GM23248 (cell line): ENCODE measurements around the gene LRPAP1. TPM values are rescaled to one million over a fixed set of nuclear protein-coding genes. Genes with fewer than 3 reads are reported as not detected.

Experiments
- DNase-seq: peaks from one replicate; pipeline ENCODE4 v3.0.0-alpha.2; 2015
- H2AFZ ChIP-seq: fragments of 200-600 bp; sonication (generic); 2 replicates; pipeline ENCODE4 v1.6.1; 2016; ENCODE audit warnings: antibody characterized with exemption
- H3F3A ChIP-seq: fragments of 200-600 bp; sonication (generic); 2 replicates; pipeline ENCODE4 v1.6.1; 2016; ENCODE audit warnings: mild to moderate bottlenecking, antibody characterized with exemption, mixed run types; ENCODE audit not compliant: insufficient read depth
- H3K27ac ChIP-seq: fragments of 200-600 bp; sonication (generic); 2 replicates; pipeline ENCODE4 v1.5.1; 2016; ENCODE audit warnings: mild to moderate bottlenecking
- H3K27me3 ChIP-seq: fragments of 200-600 bp; sonication (generic); replicated peaks from 2 replicates; pipeline ENCODE4 v1.6.1; 2016; ENCODE audit warnings: mild to moderate bottlenecking; ENCODE audit not compliant: insufficient read depth
- H3K36me3 ChIP-seq: fragments of 200-600 bp; sonication (generic); 2 replicates; pipeline ENCODE4 v1.6.1; 2016; ENCODE audit warnings: low read depth, mild to moderate bottlenecking
- H3K4me1 ChIP-seq: fragments of 200-600 bp; sonication (generic); 2 replicates; pipeline ENCODE4 v1.6.1; 2016; ENCODE audit warnings: mild to moderate bottlenecking; ENCODE audit not compliant: insufficient read depth
- H3K4me2 ChIP-seq: fragments of 200-600 bp; sonication (generic); one replicate; pipeline ENCODE4 v1.6.1; 2016; ENCODE audit warnings: mild to moderate bottlenecking; ENCODE audit not compliant: unreplicated experiment
- H3K4me3 ChIP-seq: fragments of 200-600 bp; sonication (generic); 2 replicates; pipeline ENCODE4 v1.5.1; 2016; ENCODE audit warnings: mild to moderate bottlenecking
- H3K79me2 ChIP-seq: fragments of 200-600 bp; sonication (generic); 2 replicates; pipeline ENCODE4 v1.6.1; 2016; ENCODE audit warnings: mild to moderate bottlenecking; ENCODE audit not compliant: insufficient read depth
- H3K9ac ChIP-seq: fragments of 200-600 bp; sonication (generic); 2 replicates; pipeline ENCODE4 v1.6.1; 2016; ENCODE audit warnings: mild to moderate bottlenecking
- H3K9me2 ChIP-seq: fragments of 200-600 bp; sonication (generic); 2 replicates; pipeline ENCODE4 v1.6.1; 2016; ENCODE audit warnings: mixed run types, mild to moderate bottlenecking, moderate library complexity; ENCODE audit not compliant: insufficient read depth
- H3K9me3 ChIP-seq: fragments of 200-600 bp; sonication (generic); one replicate; pipeline ENCODE4 v1.6.1; 2017; ENCODE audit warnings: low read depth
- H4K20me1 ChIP-seq: fragments of 200-600 bp; sonication (generic); 2 replicates; pipeline ENCODE4 v1.6.0; 2016; ENCODE audit not compliant: insufficient read depth
- EZH2 ChIP-seq: fragments of 200-600 bp; sonication (generic); IDR thresholded peaks from 2 replicates; pipeline ENCODE4 v1.6.1; 2018; ENCODE audit warnings: antibody characterized with exemption, mild to moderate bottlenecking; ENCODE audit not compliant: insufficient read depth, poor library complexity, severe bottlenecking
- EZH2phosphoT487 ChIP-seq: fragments of 200-600 bp; sonication (generic); IDR thresholded peaks from 2 replicates; pipeline ENCODE4 v1.6.1; 2018; ENCODE audit warnings: antibody characterized with exemption, moderate library complexity, mild to moderate bottlenecking, low read depth; ENCODE audit not compliant: insufficient read depth
- WGBS, 2 experiments: methylation state at CpG; one replicate each; pipeline ENCODE4 v1.1.6; 2015 to 2017; ENCODE audit warnings: low lambda C conversion rate in 2 of 2, low coverage in 1 of 2; ENCODE audit errors: missing lambda C conversion rate in 2 of 2; 5-methylcytosine and 5-hydroxymethylcytosine counted together
- in situ Hi-C: fragments of 300-500 bp; cut with MboI; formaldehyde crosslinking; loops from 2 replicates; pipeline ENCODE4 v1.15.0; 2020
- polyA plus RNA-seq: library from polyadenylated mRNA; unstranded; fragments of >200 nt; fragmentation: Nextera tagmentation; extraction: Ambion mirVana; gene quantifications from 2 replicates; pipeline ENCODE4 v1.2.1, GENCODE V29; 2016
- total RNA-seq: library from RNA; depleted of rRNA; stranded (reverse); fragments of >200 nt; shearing (Covaris generic); gene quantifications from 2 replicates; pipeline ENCODE4 v1.2.3, GENCODE V29; 2014

The LRPAP1 gene
- total and polyA plus RNA-seq, 2 experiments from 2014 or later = 237 to 338 TPM

GRCh38 chr4:3510481-3510880 lies 21.7 kb downstream of the LRPAP1 start:
- no peak overlapping the region for H2AFZ ChIP-seq
- H3K27ac ChIP-seq = no peak overlapping the region
- no peak overlapping the region for H3K9ac ChIP-seq
- in situ Hi-C loops = no loop called here
- 97% methylated on average over 16 of the region's 16 CpGs for WGBS, 2 experiments
- H3K4me2 ChIP-seq = no peak overlapping the region
- H3F3A ChIP-seq = no peaks in the 10 kb centered on the region
- H3K79me2 ChIP-seq = no peaks in the 10 kb centered on the region
- H3K9me2 ChIP-seq = no peaks in the 10 kb centered on the region
- H3K36me3 ChIP-seq = no peaks in the 10 kb centered on the region; the same call in 1 of the 2 replicates
- no peaks in the 10 kb centered on the region for H3K4me1 ChIP-seq
- H3K27me3 ChIP-seq = no peaks in the 10 kb centered on the region
- no peak overlapping the region for H3K4me3 ChIP-seq
- no peak for DNase-seq
- no peak for TF ChIP-seq EZH2
- no peaks in the 10 kb centered on the region for H3K9me3 ChIP-seq
- H4K20me1 ChIP-seq = no peaks in the 10 kb centered on the region

GRCh38 chr4:3508542-3508941 lies 23.7 kb downstream of the LRPAP1 start:
- H3K9me2 ChIP-seq = no peaks in the 10 kb centered on the region
- no peak overlapping the region for H3K9ac ChIP-seq
- H3K4me1 ChIP-seq = no peaks in the 10 kb centered on the region
- no peak overlapping the region for H3K4me3 ChIP-seq
- H4K20me1 ChIP-seq = no peaks in the 10 kb centered on the region
- no peak overlapping the region for H3K4me2 ChIP-seq
- H3F3A ChIP-seq = no peaks in the 10 kb centered on the region
- WGBS, 2 experiments = 96 to 97% methylated on average over 10 of the region's 10 CpGs
- H3K9me3 ChIP-seq = no peaks in the 10 kb centered on the region
- in situ Hi-C loops = no loop called here
- H3K36me3 ChIP-seq = no peaks in the 10 kb centered on the region
- no peaks in the 10 kb centered on the region for H3K27me3 ChIP-seq
- H3K27ac ChIP-seq = no peak overlapping the region
- no peak for TF ChIP-seq EZH2
- TF ChIP-seq EZH2phosphoT487 = no peak
- no peak overlapping the region for H2AFZ ChIP-seq
- no peak for DNase-seq
- H3K79me2 ChIP-seq = no peaks in the 10 kb centered on the region

GRCh38 chr4:3505231-3505630 lies 27.0 kb downstream of the LRPAP1 start:
- Histone ChIP-seq H3K27ac (no peak overlapping the region), H3K27me3 (no peaks in the 10 kb centered on the region), H3K4me3 (no peak overlapping the region), H3K4me1 (no peaks in the 10 kb centered on the region), H3K4me2 (no peak overlapping the region), H3K9ac (no peak overlapping the region), H4K20me1 (no peaks in the 10 kb centered on the region), H3K9me3 (no peaks in the 10 kb centered on the region), H2AFZ (no peak overlapping the region), H3K36me3 (no peaks in the 10 kb centered on the region), H3K79me2 (no peaks in the 10 kb centered on the region), H3F3A (no peaks in the 10 kb centered on the region), H3K9me2 (no peaks in the 10 kb centered on the region)
- WGBS, 2 experiments = 94 to 97% methylated on average over 15 to 16 of the region's 16 CpGs
- in situ Hi-C loops = no loop called here
- no peak for TF ChIP-seq EZH2
- TF ChIP-seq EZH2phosphoT487 = no peak
- DNase-seq = no peak

GRCh38 chr4:3502941-3503936 lies 29.0 kb downstream of the LRPAP1 start:
- H3K4me1 ChIP-seq = no peaks in the 10 kb centered on the region
- no peaks in the 10 kb centered on the region for H4K20me1 ChIP-seq

More at GRCh38 chr4:3502941-3503936, 29.0 kb downstream of the LRPAP1 start:
- H3F3A ChIP-seq = no peaks in the 10 kb centered on the region
- no peaks in the 10 kb centered on the region for H3K79me2 ChIP-seq
- TF ChIP-seq EZH2 (no peak), EZH2phosphoT487 (no peak)
- no peaks in the 10 kb centered on the region for H3K27me3 ChIP-seq
- no peak for DNase-seq
- H3K9me2 ChIP-seq = no peaks in the 10 kb centered on the region
- no peak overlapping the region for H3K9ac ChIP-seq
- in situ Hi-C loops = no loop called here
- H3K27ac ChIP-seq = no peak overlapping the region
- no peak overlapping the region for H3K4me3 ChIP-seq
- H3K4me2 ChIP-seq = no peak overlapping the region
- no peak overlapping the region for H2AFZ ChIP-seq
- H3K36me3 ChIP-seq = no peaks in the 10 kb centered on the region
- no peaks in the 10 kb centered on the region for H3K9me3 ChIP-seq
- 86 to 90% methylated on average over 36 to 39 of the region's 39 CpGs for WGBS, 2 experiments
